ENCODE measurements around the gene ZNF600. TPM values are rescaled to one million over a fixed set of nuclear protein-coding genes. Genes with fewer than 3 reads are reported as not detected.

ZNF600 gene
- total and polyA plus RNA-seq, 2 of the 8 experiments (the other 6 are each of a cell fraction or from before 2014, with no cell fraction given): 2.1 to 8.0 TPM

GRCh38 chr19:52734893-52735661 lies 51.5 kb downstream of the ZNF600 start, which contains the start of gene ZNF611:
Gene ZNF611 (minus strand): TSS chr19:52735044. CDS start chr19:52715894, 19,150 bp downstream.
- Histone ChIP-seq H3K23ac (ENCODE audit: insufficient read length) (no peak within 1 kb of the TSS), H2BK15ac (ENCODE audit: low read length) (no peak within 1 kb of the TSS), H3K36me3 (ENCODE audit: control insufficient read depth in 2 of 4, insufficient read depth in 4 of 4, low read length in 3 of 4) (no peaks in the 10 kb centered on the region), H3K56ac (replicated peaks; ENCODE audit: insufficient read length, low read depth, low read length) (peak within 1 kb of the TSS; percentile 46), H3K9ac (replicated peaks in 1 of 4; ENCODE audit: extremely low read depth in 1 of 4, low read depth in 3 of 4, low read length in 3 of 4) (peak within 1 kb of the TSS; percentile 48 to 76 (median 61)), H3K79me1 (ENCODE audit: low read depth, low read length) (no peaks in the 10 kb centered on the region), H2AK5ac (ENCODE audit: low read depth, low read length) (no peak within 1 kb of the TSS), H3K27ac (ENCODE audit: low read depth, low read length) (0 out of 2 replicates have a peak within 1 kb of the TSS, but pooled peaks have one; percentile 8), H3K14ac (ENCODE audit: insufficient read length) (no peak within 1 kb of the TSS), H4K5ac (ENCODE audit: insufficient read length, low read depth, low read length) (no peak within 1 kb of the TSS), H2AFZ (ENCODE audit: low read length) (0 out of 2 replicates have a peak within 1 kb of the TSS, but pooled peaks have one; percentile 75), H3K18ac (ENCODE audit: extremely low read depth, low read length) (peak within 1 kb of the TSS; percentile 24), H4K8ac (ENCODE audit: extremely low read depth, insufficient read depth, low read length) (peak within 1 kb of the TSS; percentile 76; the same call in 1 of the 2 replicates), H3K23me2 (ENCODE audit: low read depth, low read length) (no peaks in the 10 kb centered on the region), H2BK20ac (ENCODE audit: low read length) (no peak within 1 kb of the TSS), H2BK120ac (replicated peaks; ENCODE audit: low read depth, low read length) (no peak within 1 kb of the TSS), H2BK12ac (ENCODE audit: low read depth, low read length) (peak within 1 kb of the TSS; percentile 86; the same call in 1 of the 2 replicates), H2BK5ac (ENCODE audit: low read depth, low read length) (peak within 1 kb of the TSS; percentile 62; the same call in 1 of the 2 replicates), H3K27me3 (replicated peaks in 1 of 4; ENCODE audit: control insufficient read depth in 3 of 4, extremely low read depth in 1 of 4, insufficient read depth in 3 of 4, low read length in 3 of 4) (peaks cover 0 to 3% (median 0%) of the 10 kb centered on the region in 4 experiments; a peak in 1 of 7 replicates), H3K9me3 (ENCODE audit: insufficient read depth in 2 of 2, low read depth in 1 of 2, low read length in 1 of 2) (no peaks in the 10 kb centered on the region; a peak in 1 of 4 replicates), H3K4ac (replicated peaks; ENCODE audit: insufficient read length, low read depth, low read length) (no peak within 1 kb of the TSS), H3K79me2 (ENCODE audit: control insufficient read depth in 1 of 2, insufficient read depth in 2 of 2, low read length in 2 of 2) (no peaks in the 10 kb centered on the region), H4K20me1 (replicated peaks in 1 of 2; ENCODE audit: control insufficient read depth in 1 of 2, insufficient read depth in 2 of 2, low read length in 2 of 2) (no peaks in the 10 kb centered on the region), H3K4me1 (replicated peaks in 1 of 4; ENCODE audit: control insufficient read depth in 3 of 4, insufficient read depth in 4 of 4, low read length in 3 of 4) (peaks cover 0 to 6% (median 3%) of the 10 kb centered on the region in 4 experiments; a peak in 4 of 7 replicates), H3K4me3 (ENCODE audit: extremely low read depth in 1 of 4, insufficient read depth in 2 of 4, low read depth in 3 of 4, low read length in 4 of 4) (peak within 1 kb of the TSS; percentile 73 to 98 (median 94)), H3K4me2 (ENCODE audit: insufficient read depth in 1 of 2, low read depth in 2 of 2, low read length in 2 of 2) (peak within 1 kb of the TSS; percentile 56 to 68), H4K91ac (replicated peaks; ENCODE audit: insufficient read length, low read length) (no peak within 1 kb of the TSS)
- peak; percentile 71 to 99 for DNase-seq (ENCODE audit: low read depth in 1 of 2, low spot score in 2 of 2)
- FAIRE-seq: peak; percentile 55
- WGBS, 2 experiments (ENCODE audit: extremely low coverage in 1 of 2, insufficient coverage in 1 of 2, insufficient read length in 1 of 2, insufficient replicate concordance in 2 of 2, low coverage in 1 of 2, low lambda C conversion rate in 2 of 2, missing lambda C conversion rate in 1 of 2): 15% methylated on average over 38 of the region's 38 CpGs; no CpG with 5 or more reads in 1 of the 2 experiments
- POLR2A ChIA-PET (ENCODE audit: partially characterized antibody): interaction anchor here (0.7 to 1.1 kb wide), 4 partner anchors 8 to 565 kb away, joined by 3 to 7 read pairs (median 3); no protein-coding TSS in a partner anchor
- CTCF ChIA-PET (ENCODE audit: partially characterized antibody): interaction anchor here (0.8 to 1.2 kb wide), 6 partner anchors 10 to 336 kb away, joined by 3 to 4 read pairs (median 3); no protein-coding TSS in a partner anchor
- TF ChIP-seq KDM4A (IDR thresholded peaks at IDR 0.05; ENCODE audit: low read depth, low read length, severe bottlenecking): no peak
- no peak for TF ChIP-seq BACH1 (IDR thresholded peaks at IDR 0.05; ENCODE audit: low read length)
- TF ChIP-seq KDM1A (IDR thresholded peaks at IDR 0.05; ENCODE audit: borderline replicate concordance, low read length): no peak
- peak; percentile 40 for TF ChIP-seq SAP30 (IDR thresholded peaks at IDR 0.05; ENCODE audit: insufficient read depth, insufficient replicate concordance, low read length)
- TF ChIP-seq E2F6 (IDR thresholded peaks at IDR 0.05): peak; percentile 57; the same call in 1 of the 2 replicates
- TF ChIP-seq CTBP2 (IDR thresholded peaks at IDR 0.05; ENCODE audit: borderline replicate concordance, insufficient read depth, insufficient read length, low read length): no peak
- peak; percentile 42 to 57 (median 45) for TF ChIP-seq CTCF (IDR thresholded peaks at IDR 0.05; ENCODE audit: control extremely low read depth in 1 of 3, insufficient read depth in 1 of 3, low read depth in 1 of 3, low read length in 3 of 3)

All from H1 (cell line).